GM12878 (cell line): Measurements from ENCODE around the gene SGCD. TPM values are rescaled to one million over a fixed set of nuclear protein-coding genes. Genes with fewer than 3 reads are reported as not detected.

Experiments
- ATAC-seq: fragments of 200-7000 bp; cut with Tn5 transposase; 3 replicates; pipeline ENCODE4 v1.9.1; 2020; ENCODE audit warnings: mild to moderate bottlenecking, moderate library complexity
- BruUV-seq: library from RNA; stranded (reverse); fragments of 400-500 nt; replicated peaks from 2 replicates; lab custom pipeline; 2021; lab: Mats Ljungman, UMichigan
- CTCF ChIA-PET: fragments of 300-600 bp; sonication (Branson Sonifier 250); formaldehyde crosslinking; extraction: SDS; loops from one replicate; lab custom pipeline; 2021; ENCODE audit warnings: inconsistent platforms; lab: Yijun Ruan, JAX
- POLR2A ChIA-PET: fragments of 350-600 bp; formaldehyde crosslinking; extraction: SDS; loops from one replicate; lab custom pipeline; 2021; ENCODE audit warnings: inconsistent platforms; lab: Charles Lee
- RAD21 ChIA-PET: fragments of 300-600 bp; sonication (Branson Sonifier 250); formaldehyde crosslinking; loops from one replicate; lab custom pipeline; 2023; ENCODE audit warnings: antibody characterized with exemption; ENCODE audit not compliant: unreplicated experiment; lab: Charles Lee
- SMC1A ChIA-PET: fragments of 300-600 bp; sonication (Branson Sonifier 250); formaldehyde crosslinking; loops from one replicate; lab custom pipeline; 2023; ENCODE audit not compliant: unreplicated experiment, uncharacterized antibody; lab: Charles Lee
- DNase-seq: peaks from one replicate; pipeline ENCODE4 v3.0.0-alpha.2; 2011; ENCODE audit warnings: low read depth, low spot score
- FAIRE-seq: peaks from 3 replicates; lab custom pipeline; 2011; peaks lifted over from hg19 to GRCh38; lab: Jason Lieb, UNC
- H2AFZ ChIP-seq: 2 replicates; pipeline ENCODE4 v1.6.0; 2011; ENCODE audit warnings: low read depth, low read length, control low read depth; ENCODE audit not compliant: control insufficient read depth
- H3K27ac ChIP-seq: 2 replicates; pipeline ENCODE4 v1.5.1; 2011; ENCODE audit warnings: control low read depth; ENCODE audit not compliant: control insufficient read depth, insufficient read depth
- H3K27me3 ChIP-seq, 2 experiments: replicated peaks in 1 of 2; 2 replicates each; pipeline versions ENCODE4 v1.6.0 to v1.6.1; 2011; ENCODE audit warnings: low read length in 1 of 2; ENCODE audit not compliant: control insufficient read depth in 2 of 2, insufficient read depth in 2 of 2
- H3K36me3 ChIP-seq, 2 experiments: 2 replicates each; pipeline ENCODE4 v1.5.1; 2011; ENCODE audit warnings: low read length in 1 of 2; ENCODE audit not compliant: control insufficient read depth in 2 of 2, insufficient read depth in 2 of 2
- H3K4me1 ChIP-seq: 2 replicates; pipeline ENCODE4 v1.6.1; 2011; ENCODE audit warnings: mild to moderate bottlenecking, low read length, moderate library complexity, mixed read lengths; ENCODE audit not compliant: control insufficient read depth, insufficient read depth
- H3K4me2 ChIP-seq: 2 replicates; pipeline ENCODE4 v1.6.0; 2011; ENCODE audit warnings: control low read depth; ENCODE audit not compliant: control insufficient read depth, insufficient read depth
- H3K4me3 ChIP-seq: fragments of 200-600 bp; sonication (generic); 2 replicates; pipeline ENCODE4 v1.5.1; 2016
- H3K79me2 ChIP-seq: 2 replicates; pipeline ENCODE4 v1.6.0; 2011; ENCODE audit warnings: low read length; ENCODE audit not compliant: control insufficient read depth, insufficient read depth
- H3K9ac ChIP-seq: 2 replicates; pipeline ENCODE4 v1.8.0; 2011; ENCODE audit warnings: low read length, control low read depth, mixed read lengths; ENCODE audit not compliant: control insufficient read depth, insufficient read depth
- H3K9me3 ChIP-seq: replicated peaks from 3 replicates; pipeline ENCODE4 v1.5.1; 2011; ENCODE audit warnings: mild to moderate bottlenecking, low read length; ENCODE audit not compliant: control insufficient read depth, insufficient read depth
- H4K20me1 ChIP-seq: 2 replicates; pipeline ENCODE4 v1.6.0; 2011; ENCODE audit not compliant: control insufficient read depth, insufficient read depth
- CEBPZ ChIP-seq: fragments of 150-350 bp; IDR thresholded peaks from 2 replicates; pipeline ENCODE4 v1.6.1; 2016; ENCODE audit warnings: low read depth, low read length
- FOXK2 ChIP-seq: fragments of 450-650 bp; IDR thresholded peaks from 2 replicates; pipeline ENCODE4 v1.6.1; 2017; ENCODE audit warnings: mild to moderate bottlenecking, moderate library complexity
- FOXM1 ChIP-seq: IDR thresholded peaks from 2 replicates; pipeline ENCODE4 v1.6.1; 2012; ENCODE audit warnings: low read depth, mild to moderate bottlenecking, inconsistent platforms, low read length, moderate library complexity
- IRF3 ChIP-seq: fragments of 450-650 bp; IDR thresholded peaks from 2 replicates; pipeline ENCODE4 v1.6.1; 2014; ENCODE audit warnings: mild to moderate bottlenecking
- YBX1 ChIP-seq: fragments of 450-650 bp; IDR thresholded peaks from 2 replicates; pipeline ENCODE4 v1.6.1; 2016; ENCODE audit warnings: antibody characterized with exemption
- in situ Hi-C: fragments of 300-500 bp; cut with MboI; formaldehyde crosslinking; loops from 9 replicates; pipeline ENCODE4 v1.14.3; 2018; ENCODE audit warnings: mixed read lengths
- intact Hi-C: fragments of 100-400 bp; cut with micrococcal nuclease; formaldehyde crosslinking; loops from one replicate; pipeline ENCODE4 v1.14.2; 2022; ENCODE audit not compliant: unreplicated experiment
- polyA plus RNA-seq, 11 experiments: library from polyadenylated mRNA; depleted of rRNA in 4 of 11; unstranded in 6 of 11; stranded (reverse) in 5 of 11; fragments of >200 nt; fragmentation: Nextera tagmentation in 4 of 11; fragmentation: Illumina TruSeq in 1 of 11; extraction: Ambion mirVana in 4 of 11; extraction: Trizol in 1 of 11; gene quantifications; 1 replicate in 1 of 11; 2 replicates in 10 of 11; pipeline versions ENCODE4 v1.2.1 to v1.2.3, GENCODE V29; 2011 to 2016; ENCODE audit warnings: inconsistent platforms in 2 of 11, missing spikeins in 2 of 11, low read depth in 1 of 11
- total RNA-seq, 4 experiments: library from RNA; depleted of rRNA in 3 of 4; stranded (reverse); fragments of >200 nt in 3 of 4; fragmentation: Illumina TruSeq in 1 of 4; extraction: Trizol in 1 of 4; gene quantifications; 2 replicates each; pipeline versions ENCODE4 v1.2.1 to v1.2.3, GENCODE V29; 2013 to 2021

Gene SGCD
- total and polyA plus RNA-seq, 10 of the 15 experiments (the other 5 are each of a cell fraction or from before 2014, with no cell fraction given) = 0.06 TPM; not detected in 9

DNA sequence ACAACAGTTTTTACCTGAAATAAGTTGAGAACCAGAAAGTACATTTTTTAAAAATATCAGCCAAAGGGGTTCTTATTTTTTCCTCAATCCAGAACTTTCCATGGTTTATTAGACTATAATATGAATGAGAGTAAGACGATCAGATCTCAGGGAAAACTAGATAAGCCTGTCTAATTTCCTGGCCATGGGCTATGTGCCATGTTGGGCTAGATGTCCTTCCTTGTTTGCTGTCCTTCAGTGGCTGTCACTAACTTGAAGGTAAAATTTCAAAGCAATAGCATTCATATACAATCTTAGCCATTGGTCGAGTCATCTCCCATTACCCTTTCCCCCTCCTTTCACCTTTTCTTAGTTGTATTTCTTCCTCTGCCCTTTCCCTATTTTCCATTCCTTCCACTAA lies 343.7 kb downstream of the SGCD start (continued):
- TF ChIP-seq CEBPZ (no peak), YBX1 (no peak), FOXK2 (no peak)

DNA sequence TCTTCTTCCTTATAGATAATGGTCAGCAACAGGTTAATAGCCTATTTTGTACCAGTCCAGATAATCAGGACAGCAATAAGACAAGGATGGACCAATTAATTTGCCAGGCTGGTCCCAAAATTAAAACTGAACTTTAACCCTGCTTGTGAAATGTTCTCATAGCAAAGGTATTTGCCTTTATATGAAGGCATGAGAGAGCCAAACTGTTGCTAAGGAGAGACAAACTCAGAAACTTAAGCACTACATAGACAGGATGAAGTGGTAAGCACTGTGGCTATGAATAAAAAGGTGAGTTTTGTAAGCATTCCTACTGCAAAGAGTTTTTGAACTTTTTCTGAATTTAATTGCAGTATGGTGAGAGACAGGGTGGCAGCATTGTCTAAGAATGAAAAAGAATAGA lies 348.4 kb downstream of the SGCD start:
- no TSS peak for BruUV-seq
- FAIRE-seq (no peak), ATAC-seq (no peak), DNase-seq (no peak)
- Histone ChIP-seq H2AFZ (no peak overlapping the region), H3K4me2 (no peak overlapping the region), H3K79me2 (no peaks in the 10 kb centered on the region), H3K36me3 (no peaks in the 10 kb centered on the region), H3K9ac (no peak overlapping the region), H3K4me1 (no peaks in the 10 kb centered on the region), H4K20me1 (no peaks in the 10 kb centered on the region), H3K9me3 (no peaks in the 10 kb centered on the region), H3K27me3 (no peaks in the 10 kb centered on the region), H3K4me3 (no peak overlapping the region), H3K27ac (no peak overlapping the region)
- POLR2A ChIA-PET = no interaction called here
- intact Hi-C loops (loop anchor here (10.0 kb wide), 1 partner anchor 139 kb away; no protein-coding TSS in a partner anchor), in situ Hi-C loops (no loop called here)
- RAD21 ChIA-PET = no interaction called here
- SMC1A ChIA-PET = interaction anchor here (0.5 kb wide), 1 partner anchor 455 kb away, joined by 3 read pairs; no protein-coding TSS in a partner anchor
- CTCF ChIA-PET = no interaction called here
- TF ChIP-seq IRF3 (no peak), FOXM1 (no peak)
